Transverse colon (tissue), 4 donors: ENCODE measurements around the gene TRAM2.

Experiments
- CTCF ChIP-seq, 5 experiments: fragments of 200-600 bp in 3 of 5; fragments of 450-650 bp in 2 of 5; sonication (generic) in 3 of 5; IDR thresholded peaks; 1 replicate in 2 of 5; 2 replicates in 3 of 5; pipeline ENCODE4 v1.5.1; 2016 to 2017; ENCODE audit warnings: antibody characterized with exemption in 5 of 5, inconsistent platforms in 3 of 5, mild to moderate bottlenecking in 2 of 5, moderate library complexity in 1 of 5
- EP300 ChIP-seq: sonication (generic); formaldehyde crosslinking; IDR thresholded peaks from one replicate; pipeline ENCODE4 v1.6.1; 2017; ENCODE audit warnings: antibody characterized with exemption, low read depth
- POLR2A ChIP-seq: fragments of 450-650 bp; IDR thresholded peaks from one replicate; pipeline ENCODE4 v1.6.1; 2016; ENCODE audit warnings: antibody characterized with exemption, mild to moderate bottlenecking, moderate library complexity
- POLR2AphosphoS5 ChIP-seq, 3 donors: sonication (generic); formaldehyde crosslinking; IDR thresholded peaks; one replicate each; pipeline ENCODE4 v1.6.1; 2016; ENCODE audit warnings: antibody characterized with exemption in 3 of 3

GRCh38 chr6:52568320-52568719 is 8.5 kb downstream of the TRAM2 start:
- TF ChIP-seq POLR2AphosphoS5 (IDR thresholded peaks at IDR 0.05), result no peak
- no peak for TF ChIP-seq CTCF (IDR thresholded peaks at IDR 0.05)
- TF ChIP-seq POLR2A, result no peak
- TF ChIP-seq EP300, result no peak
